GM20000 (cell line): Measurements from ENCODE around the gene ATG2A.

Experiments used
- DNase-seq: peaks from one replicate; pipeline ENCODE4 v3.0.0; 2012; ENCODE audit warnings: low spot score
- CTCF ChIP-seq: IDR thresholded peaks from 2 replicates; pipeline ENCODE4 v1.5.1; 2012; ENCODE audit warnings: mild to moderate bottlenecking, control low read depth; ENCODE audit errors: extremely low read depth, missing control alignments

Gene ATG2A

GRCh38 chr11:64871492-64871891 is 45.5 kb downstream of the ATG2A start:
- TF ChIP-seq CTCF = no peak
- DNase-seq = no peak

DNA sequence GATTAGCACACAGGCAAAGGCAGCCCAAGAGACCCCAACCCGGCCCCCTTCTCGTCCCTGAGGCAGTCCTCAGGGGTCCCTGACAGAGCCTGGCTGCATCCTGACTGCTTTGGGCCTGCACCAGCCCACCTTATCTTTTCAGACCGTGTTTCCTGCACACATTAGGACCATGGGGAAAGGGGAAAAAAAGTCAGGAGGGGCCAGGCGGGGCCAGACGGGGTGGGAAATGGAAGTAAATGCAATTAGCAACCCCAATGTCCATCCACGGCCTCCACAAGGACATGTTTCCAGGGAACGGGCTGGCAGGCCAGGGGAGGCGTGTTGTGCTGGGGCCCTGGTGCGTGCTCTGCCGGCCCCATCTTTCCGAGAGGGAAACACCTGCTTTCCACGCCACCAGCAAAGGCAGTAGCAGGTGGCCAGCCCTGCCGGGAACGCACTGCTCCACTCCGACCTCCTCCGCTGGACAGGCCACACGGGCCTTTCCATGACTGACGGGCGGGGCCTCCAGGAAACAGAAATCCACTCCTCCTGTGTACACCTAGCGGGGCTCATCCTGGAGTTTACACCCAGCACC is 46.0 kb downstream of the ATG2A start:
- DNase-seq = no peak
- TF ChIP-seq CTCF = no peak

GRCh38 chr11:64870176-64870892 is 46.7 kb downstream of the ATG2A start:
- no peak for DNase-seq
- no peak for TF ChIP-seq CTCF

DNA sequence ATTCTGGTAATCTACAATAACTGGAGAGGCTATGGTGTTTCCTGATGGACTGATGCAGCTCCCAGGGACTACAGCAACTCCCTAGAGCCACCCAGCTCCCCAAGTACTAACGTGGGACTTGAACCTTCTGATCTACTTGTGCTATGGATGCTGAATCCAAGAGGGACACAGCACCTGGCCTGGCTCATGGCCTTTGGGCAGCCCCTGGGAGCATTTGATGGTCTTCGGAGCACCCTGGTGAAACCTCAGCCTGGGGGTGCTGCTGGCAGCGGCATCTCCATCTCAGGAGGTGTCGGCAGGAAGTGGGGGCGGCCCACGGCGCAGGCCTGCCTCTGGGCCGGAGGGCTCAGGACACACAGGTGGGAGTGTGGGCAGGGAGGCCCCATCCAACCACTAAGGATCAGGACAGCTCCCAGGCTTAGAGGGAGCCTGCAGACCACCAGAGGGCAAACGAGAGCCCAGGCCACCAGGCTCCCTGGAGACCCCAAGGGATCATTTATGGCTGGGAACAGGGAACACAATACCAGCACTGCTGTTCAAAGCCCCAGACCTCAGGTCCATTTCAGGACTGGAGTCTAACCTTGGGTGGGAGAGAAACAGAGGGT is 47.3 kb downstream of the ATG2A start:
- TF ChIP-seq CTCF = peak; percentile 36
- no peak for DNase-seq

- DNase-seq = no peak
- TF ChIP-seq CTCF = no peak
Measured at GRCh38 chr11:64868904-64869570, 48.0 kb downstream of the ATG2A start.

- TF ChIP-seq CTCF = no peak
- no peak for DNase-seq
Measured at GRCh38 chr11:64867748-64868462, 49.1 kb downstream of the ATG2A start.
